H1 (cell line): ENCODE measurements around the gene PLAC9. TPM values are rescaled to one million over a fixed set of nuclear protein-coding genes. Genes with fewer than 3 reads are reported as not detected.

ENCODE experiments used
- CTCF ChIA-PET: fragments of 300-600 bp; sonication (Branson Sonifier 250); formaldehyde crosslinking; loops from one replicate; lab custom pipeline; 2021; ENCODE audit not compliant: partially characterized antibody; lab: Charles Lee
- POLR2A ChIA-PET: fragments of 300-600 bp; sonication (Branson Sonifier 250); formaldehyde crosslinking; loops from one replicate; lab custom pipeline; 2021; ENCODE audit warnings: inconsistent platforms; ENCODE audit not compliant: partially characterized antibody; lab: Charles Lee
- DNase-seq, 2 experiments: peaks; one replicate each; pipeline versions ENCODE4 v3.0.0 to v3.0.0-alpha.2; 2010 to 2022; ENCODE audit warnings: low spot score in 2 of 2, low read depth in 1 of 2, mixed read lengths in 1 of 2
- FAIRE-seq: peaks from 2 replicates; lab custom pipeline; 2011; peaks lifted over from hg19 to GRCh38; lab: Jason Lieb, UNC
- H2AFZ ChIP-seq: 2 replicates; pipeline ENCODE4 v1.8.1; 2012; ENCODE audit warnings: low read length, inconsistent platforms
- H2AK5ac ChIP-seq: 2 replicates; pipeline ENCODE4 v1.6.1; 2013; ENCODE audit warnings: low read depth, low read length
- H2BK120ac ChIP-seq: replicated peaks from 2 replicates; pipeline ENCODE3; 2013; ENCODE audit warnings: low read depth, low read length, inconsistent platforms
- H2BK12ac ChIP-seq: 2 replicates; pipeline ENCODE4 v1.6.1; 2013; ENCODE audit warnings: low read depth, low read length
- H2BK15ac ChIP-seq: 2 replicates; pipeline ENCODE4 v1.6.1; 2013; ENCODE audit warnings: low read length
- H2BK20ac ChIP-seq: 2 replicates; pipeline ENCODE4 v1.6.1; 2013; ENCODE audit warnings: low read length
- H2BK5ac ChIP-seq: 2 replicates; pipeline ENCODE4 v1.6.1; 2013; ENCODE audit warnings: low read depth, low read length
- H3K14ac ChIP-seq: 2 replicates; pipeline ENCODE4 v1.6.1; 2013; ENCODE audit warnings: inconsistent platforms; ENCODE audit not compliant: insufficient read length
- H3K18ac ChIP-seq: 2 replicates; pipeline ENCODE4 v1.6.1; 2013; ENCODE audit warnings: low read length; ENCODE audit errors: extremely low read depth
- H3K23ac ChIP-seq: 2 replicates; pipeline ENCODE4 v1.6.1; 2013; ENCODE audit warnings: inconsistent platforms; ENCODE audit not compliant: insufficient read length
- H3K23me2 ChIP-seq: 2 replicates; pipeline ENCODE4 v1.6.1; 2013; ENCODE audit warnings: low read depth, low read length
- H3K27ac ChIP-seq: 2 replicates; pipeline ENCODE4 v1.6.1; 2011; ENCODE audit warnings: low read depth, low read length, inconsistent platforms
- H3K27me3 ChIP-seq, 4 experiments: replicated peaks in 1 of 4; 1 replicate in 1 of 4; 2 replicates in 3 of 4; pipeline versions ENCODE4 v1.6.1 to v1.8.1; 2011 to 2013; ENCODE audit warnings: low read length in 3 of 4, mild to moderate bottlenecking in 3 of 4, inconsistent platforms in 2 of 4, mixed read lengths in 2 of 4, moderate library complexity in 1 of 4; ENCODE audit not compliant: control insufficient read depth in 3 of 4, insufficient read depth in 3 of 4; ENCODE audit errors: extremely low read depth in 1 of 4
- H3K36me3 ChIP-seq, 4 experiments: 2 replicates each; pipeline versions ENCODE4 v1.6.1 to v1.8.1; 2011 to 2013; ENCODE audit warnings: mild to moderate bottlenecking in 4 of 4, low read length in 3 of 4, moderate library complexity in 2 of 4, control low read depth in 1 of 4, inconsistent platforms in 1 of 4; ENCODE audit not compliant: insufficient read depth in 4 of 4, control insufficient read depth in 2 of 4
- H3K4ac ChIP-seq: replicated peaks from 2 replicates; pipeline ENCODE3; 2013; ENCODE audit warnings: low read length, low read depth, mixed read lengths, inconsistent platforms; ENCODE audit not compliant: insufficient read length
- H3K4me1 ChIP-seq, 4 experiments: replicated peaks in 1 of 4; 1 replicate in 1 of 4; 2 replicates in 3 of 4; pipeline versions ENCODE4 v1.6.1 to v1.8.1; 2011 to 2013; ENCODE audit warnings: low read length in 3 of 4, inconsistent platforms in 2 of 4, mixed read lengths in 1 of 4; ENCODE audit not compliant: insufficient read depth in 4 of 4, control insufficient read depth in 3 of 4
- H3K4me2 ChIP-seq, 2 experiments: 2 replicates each; pipeline versions ENCODE4 v1.6.1 to v1.8.1; 2011 to 2013; ENCODE audit warnings: low read depth in 2 of 2, low read length in 2 of 2, control low read depth in 1 of 2, inconsistent platforms in 1 of 2, mild to moderate bottlenecking in 1 of 2; ENCODE audit not compliant: insufficient read depth in 1 of 2
- H3K4me3 ChIP-seq, 4 experiments: fragments of 200-600, 300-600 bp in 1 of 4; sonication (generic), shearing (Covaris generic), sonication (Bioruptor Twin) in 1 of 4; 2 replicates each; pipeline versions ENCODE4 v1.5.1 to v1.8.1; 2011 to 2016; ENCODE audit warnings: low read length in 4 of 4, low read depth in 3 of 4, control low read depth in 2 of 4, inconsistent platforms in 2 of 4, mild to moderate bottlenecking in 2 of 4, mixed read lengths in 1 of 4, moderate library complexity in 1 of 4; ENCODE audit not compliant: insufficient read depth in 2 of 4; ENCODE audit errors: extremely low read depth in 1 of 4
- H3K56ac ChIP-seq: replicated peaks from 2 replicates; pipeline ENCODE3; 2013; ENCODE audit warnings: low read depth, mild to moderate bottlenecking, mixed read lengths, low read length, inconsistent platforms; ENCODE audit not compliant: insufficient read length
- H3K79me1 ChIP-seq: 2 replicates; pipeline ENCODE4 v1.6.1; 2013; ENCODE audit warnings: low read depth, low read length, control low read depth
- H3K79me2 ChIP-seq, 2 experiments: 2 replicates each; pipeline versions ENCODE4 v1.6.1 to v1.8.1; 2012 to 2013; ENCODE audit warnings: low read length in 2 of 2, mild to moderate bottlenecking in 2 of 2, inconsistent platforms in 1 of 2; ENCODE audit not compliant: insufficient read depth in 2 of 2, control insufficient read depth in 1 of 2
- H3K9ac ChIP-seq, 4 experiments: replicated peaks in 1 of 4; 1 replicate in 1 of 4; 2 replicates in 3 of 4; pipeline versions ENCODE4 v1.6.1 to v1.8.1; 2011 to 2013; ENCODE audit warnings: low read depth in 3 of 4, low read length in 3 of 4, control low read depth in 2 of 4, mild to moderate bottlenecking in 2 of 4, moderate library complexity in 2 of 4, inconsistent platforms in 1 of 4; ENCODE audit errors: extremely low read depth in 1 of 4
- H3K9me3 ChIP-seq, 2 experiments: 2 replicates each; pipeline versions ENCODE4 v1.6.1 to v1.8.1; 2012 to 2013; ENCODE audit warnings: mild to moderate bottlenecking in 2 of 2, moderate library complexity in 2 of 2, control low read depth in 1 of 2, inconsistent platforms in 1 of 2, low read depth in 1 of 2, low read length in 1 of 2, mixed read lengths in 1 of 2; ENCODE audit not compliant: insufficient read depth in 2 of 2
- H4K20me1 ChIP-seq, 2 experiments: replicated peaks in 1 of 2; 2 replicates each; pipeline versions ENCODE3 to v1.8.1; 2011 to 2013; ENCODE audit warnings: inconsistent platforms in 2 of 2, low read length in 2 of 2, mild to moderate bottlenecking in 1 of 2; ENCODE audit not compliant: insufficient read depth in 2 of 2, control insufficient read depth in 1 of 2
- H4K5ac ChIP-seq: 2 replicates; pipeline ENCODE4 v1.6.1; 2013; ENCODE audit warnings: low read length, low read depth, mixed read lengths, inconsistent platforms; ENCODE audit not compliant: insufficient read length
- H4K8ac ChIP-seq: 2 replicates; pipeline ENCODE4 v1.8.0; 2013; ENCODE audit warnings: mild to moderate bottlenecking, moderate library complexity, low read length, inconsistent platforms; ENCODE audit not compliant: insufficient read depth; ENCODE audit errors: extremely low read depth
- H4K91ac ChIP-seq: replicated peaks from 2 replicates; pipeline ENCODE3; 2013; ENCODE audit warnings: low read length, mixed read lengths, inconsistent platforms; ENCODE audit not compliant: insufficient read length
- HDAC2 ChIP-seq, 2 experiments: fragments of 300-600 bp in 1 of 2; sonication (generic) in 1 of 2; IDR thresholded peaks; 2 replicates each; pipeline ENCODE4 v1.6.1; 2011 to 2012; ENCODE audit warnings: low read depth in 2 of 2, low read length in 2 of 2, mild to moderate bottlenecking in 2 of 2, moderate library complexity in 2 of 2, borderline replicate concordance in 1 of 2, inconsistent platforms in 1 of 2
- SAP30 ChIP-seq: fragments of 300-600 bp; sonication (generic); IDR thresholded peaks from 2 replicates; pipeline ENCODE4 v1.7.1; 2012; ENCODE audit warnings: low read length, moderate library complexity, mild to moderate bottlenecking, inconsistent platforms; ENCODE audit not compliant: insufficient read depth, insufficient replicate concordance
- YY1 ChIP-seq: IDR thresholded peaks from 2 replicates; pipeline ENCODE4 v1.6.1; 2011; ENCODE audit warnings: low read depth, mild to moderate bottlenecking, low read length
- WGBS, 2 experiments: shearing (Covaris generic) in 1 of 2; methylation state at CpG; one replicate each; pipeline versions ENCODE4 v1.1.6 to v1.1.7; 2013 to 2015; ENCODE audit warnings: low lambda C conversion rate in 2 of 2, mixed read lengths in 2 of 2, inconsistent platforms in 1 of 2, low coverage in 1 of 2, missing lambda C conversion rate in 1 of 2; ENCODE audit not compliant: insufficient replicate concordance in 2 of 2, insufficient coverage in 1 of 2, insufficient read length in 1 of 2; ENCODE audit errors: extremely low coverage in 1 of 2, missing lambda C conversion rate in 1 of 2; 5-methylcytosine and 5-hydroxymethylcytosine counted together
- polyA plus RNA-seq, 7 experiments: library from polyadenylated mRNA; depleted of rRNA in 3 of 7; stranded (reverse) in 5 of 7; unstranded in 2 of 7; fragments of >200 nt in 5 of 7; fragments of 200-250 nt in 2 of 7; gene quantifications; 1 replicate in 5 of 7; 2 replicates in 1 of 7; 4 replicates in 1 of 7; pipeline versions ENCODE4 v1.2.1 to v1.2.3, GENCODE V29; 2011 to 2013; ENCODE audit warnings: missing spikeins in 2 of 7, mixed read lengths in 2 of 7
- total RNA-seq: library from RNA; stranded (reverse); fragmentation: NEBNext Ultra II Directional; extraction: Animal tissue kit (Norgen Biotek cat#: 25700); gene quantifications from 2 replicates; pipeline ENCODE4 v1.2.1, GENCODE V29; 2021

The PLAC9 gene
- total and polyA plus RNA-seq, 2 of the 8 experiments (the other 6 are each of a cell fraction or from before 2014, with no cell fraction given) = 8.4 to 16.7 TPM

- DNase-seq (no peak), FAIRE-seq (no peak)
- Histone ChIP-seq H3K4me1 (peaks cover 5 to 11% (median 7%) of the 10 kb centered on the region in 4 experiments; a peak in 6 of 7 replicates), H2AFZ (no peak overlapping the region), H3K23me2 (peaks cover 2% of the 10 kb centered on the region; the same call in 1 of the 2 replicates), H2BK12ac (no peak overlapping the region), H4K5ac (no peak overlapping the region), H3K4me2 (no peak overlapping the region), H4K8ac (no peak overlapping the region), H3K9me3 (no peaks in the 10 kb centered on the region), H2BK20ac (no peak overlapping the region), H3K27ac (no peak overlapping the region), H3K9ac (no peak overlapping the region), H2BK5ac (no peak overlapping the region), H3K14ac (no peak overlapping the region), H4K91ac (no peak overlapping the region), H3K27me3 (peaks cover 0 to 11% (median 8%) of the 10 kb centered on the region in 4 experiments; a peak in 4 of 7 replicates), H3K4me3 (no peak overlapping the region), H3K79me2 (no peaks in the 10 kb centered on the region), H2BK120ac (no peak overlapping the region), H4K20me1 (no peaks in the 10 kb centered on the region), H2BK15ac (no peak overlapping the region), H3K79me1 (no peaks in the 10 kb centered on the region), H3K36me3 (no peaks in the 10 kb centered on the region), H3K23ac (no peak overlapping the region), H3K4ac (no peak overlapping the region), H3K18ac (no peak overlapping the region), H2AK5ac (no peak overlapping the region), H3K56ac (no peak overlapping the region)
- 83% methylated on average over 6 of the region's 8 CpGs; no CpG with 5 or more reads in 1 of the 2 experiments for WGBS, 2 experiments
- POLR2A ChIA-PET = no interaction called here
- CTCF ChIA-PET = interaction anchor here (0.6 to 1.9 kb wide), 5 partner anchors 17 to 89 kb away, joined by 3 to 8 read pairs (median 3); no protein-coding TSS in a partner anchor
- TF ChIP-seq SAP30 (no peak), YY1 (no peak), HDAC2 (IDR thresholded peaks at IDR 0.05; ENCODE audit: borderline replicate concordance in 1 of 2, low read depth in 2 of 2, low read length in 2 of 2) (no peak)
Observed at GRCh38 chr10:80136134-80136571, 3.6 kb downstream of the PLAC9 start.
